GM21737 (cell line): ENCODE measurements around the gene DDX53.

Source experiments
- ATAC-seq: cut with Tn5 transposase; IDR thresholded peaks from one replicate; pipeline ENCODE4 v1.9.1; 2021; ENCODE audit warnings: mild to moderate bottlenecking, moderate library complexity; ENCODE audit not compliant: unreplicated experiment

DDX53 gene

DNA sequence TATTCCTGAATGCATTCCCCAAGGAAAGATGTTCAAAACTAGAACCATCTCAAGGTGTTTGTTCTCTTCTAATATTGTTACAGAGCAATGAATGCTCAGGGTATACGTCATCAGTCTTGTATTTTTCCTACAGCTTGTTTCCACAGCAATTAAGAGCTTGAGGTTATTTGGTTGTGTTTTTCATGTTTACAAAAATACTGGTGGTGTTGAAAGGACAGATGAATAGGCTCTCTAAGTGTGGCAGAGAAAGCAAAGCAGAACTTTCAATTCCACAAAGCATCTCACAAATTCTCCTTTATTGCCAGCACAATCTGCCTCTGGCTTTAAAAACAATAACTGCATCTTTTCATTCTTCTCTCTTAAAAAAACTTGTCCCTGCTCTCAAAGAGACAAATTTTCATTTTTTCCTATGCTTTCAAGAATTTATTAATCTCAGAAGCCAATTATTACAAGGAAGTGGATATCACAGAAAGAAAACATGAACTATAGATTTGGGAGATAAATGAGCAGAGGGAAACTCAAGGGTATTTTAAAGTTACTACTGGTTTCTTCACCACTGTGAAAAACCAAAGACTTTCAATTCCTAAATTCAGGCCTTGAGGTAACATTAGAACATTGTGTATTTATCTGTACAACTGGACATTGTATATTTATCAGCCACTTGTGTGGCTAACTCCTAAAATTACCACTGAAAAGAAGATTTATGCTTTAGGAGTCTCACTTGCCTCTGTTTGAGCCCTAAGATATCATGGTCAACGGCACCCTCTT lies 49.2 kb downstream of the DDX53 start:
- ATAC-seq = no peak

GRCh38 chrX:23052324-23052723 lies 52.6 kb downstream of the DDX53 start:
- no peak for ATAC-seq
